H1 (cell line): ENCODE results near the gene AGPAT2. TPM values are rescaled to one million over a fixed set of nuclear protein-coding genes. Genes with fewer than 3 reads are reported as not detected.

Source experiments
- CBX5 ChIP-seq: fragments of 300-800, 300-1000 bp; sonication (generic); IDR thresholded peaks from 2 replicates; pipeline ENCODE4 v1.7.1; 2016; ENCODE audit warnings: antibody characterized with exemption, low read length, low read depth
- CTCF ChIP-seq, 3 experiments: IDR thresholded peaks; 1 replicate in 2 of 3; 2 replicates in 1 of 3; pipeline versions ENCODE4 v1.5.1 to v1.6.1; 2011; ENCODE audit warnings: low read length in 3 of 3, mild to moderate bottlenecking in 3 of 3, inconsistent platforms in 2 of 3, low read depth in 1 of 3, moderate library complexity in 1 of 3; ENCODE audit not compliant: insufficient read depth in 1 of 3; ENCODE audit errors: control extremely low read depth in 1 of 3
- KDM4A ChIP-seq: IDR thresholded peaks from one replicate; pipeline ENCODE4 v1.7.1; 2012; ENCODE audit warnings: low read depth, mild to moderate bottlenecking, moderate library complexity, low read length, inconsistent platforms; ENCODE audit not compliant: severe bottlenecking
- TBP ChIP-seq: IDR thresholded peaks from 2 replicates; pipeline ENCODE4 v1.6.1; 2011; ENCODE audit warnings: low read depth, low read length, improper control_type of control experiment
- TEAD4 ChIP-seq: IDR thresholded peaks from 2 replicates; pipeline ENCODE4 v1.6.1; 2012; ENCODE audit warnings: low read depth, low read length, inconsistent platforms, mixed read lengths
- polyA plus RNA-seq, 7 experiments: library from polyadenylated mRNA; depleted of rRNA in 3 of 7; stranded (reverse) in 5 of 7; unstranded in 2 of 7; fragments of >200 nt in 5 of 7; fragments of 200-250 nt in 2 of 7; gene quantifications; 1 replicate in 5 of 7; 2 replicates in 1 of 7; 4 replicates in 1 of 7; pipeline versions ENCODE4 v1.2.1 to v1.2.3, GENCODE V29; 2011 to 2013; ENCODE audit warnings: missing spikeins in 2 of 7, mixed read lengths in 2 of 7
- total RNA-seq: library from RNA; stranded (reverse); fragmentation: NEBNext Ultra II Directional; extraction: Animal tissue kit (Norgen Biotek cat#: 25700); gene quantifications from 2 replicates; pipeline ENCODE4 v1.2.1, GENCODE V29; 2021

Gene AGPAT2
- total and polyA plus RNA-seq, 2 of the 8 experiments (the other 6 are each of a cell fraction or from before 2014, with no cell fraction given), result 31.6 to 37.6 TPM

GRCh38 chr9:136722093-136722968, 35.1 kb upstream of the AGPAT2 start (continued):
- TF ChIP-seq CTCF (IDR thresholded peaks at IDR 0.05; ENCODE audit: control extremely low read depth in 1 of 3, insufficient read depth in 1 of 3, low read depth in 1 of 3, low read length in 3 of 3) (no peak), CBX5 (no peak), TEAD4 (no peak), TBP (no peak), KDM4A (no peak)
